ENCODE data around the gene DDI2.

DNA sequence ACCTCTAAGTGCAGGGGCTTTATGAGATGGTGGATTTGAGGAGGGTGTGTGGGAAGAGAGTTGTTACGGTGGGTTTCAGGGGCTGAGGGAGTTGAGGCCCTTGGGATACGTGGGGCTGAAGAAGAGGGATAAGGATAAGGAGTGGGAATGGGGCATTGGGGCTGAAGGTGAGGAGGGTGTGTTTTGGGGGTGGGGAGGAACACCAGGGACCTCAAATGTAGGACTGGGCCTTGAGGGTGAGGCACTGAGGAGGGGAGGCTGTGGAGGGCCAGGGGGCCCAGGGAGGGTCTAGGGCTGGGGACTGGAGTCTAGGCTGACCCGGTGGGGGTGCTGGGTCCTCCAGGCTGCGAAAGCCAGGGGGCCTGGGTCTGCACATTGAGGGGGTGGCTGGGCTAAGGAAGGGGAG lies 65.7 kb downstream of the DDI2 start:
- TF ChIP-seq, protein P1, sequence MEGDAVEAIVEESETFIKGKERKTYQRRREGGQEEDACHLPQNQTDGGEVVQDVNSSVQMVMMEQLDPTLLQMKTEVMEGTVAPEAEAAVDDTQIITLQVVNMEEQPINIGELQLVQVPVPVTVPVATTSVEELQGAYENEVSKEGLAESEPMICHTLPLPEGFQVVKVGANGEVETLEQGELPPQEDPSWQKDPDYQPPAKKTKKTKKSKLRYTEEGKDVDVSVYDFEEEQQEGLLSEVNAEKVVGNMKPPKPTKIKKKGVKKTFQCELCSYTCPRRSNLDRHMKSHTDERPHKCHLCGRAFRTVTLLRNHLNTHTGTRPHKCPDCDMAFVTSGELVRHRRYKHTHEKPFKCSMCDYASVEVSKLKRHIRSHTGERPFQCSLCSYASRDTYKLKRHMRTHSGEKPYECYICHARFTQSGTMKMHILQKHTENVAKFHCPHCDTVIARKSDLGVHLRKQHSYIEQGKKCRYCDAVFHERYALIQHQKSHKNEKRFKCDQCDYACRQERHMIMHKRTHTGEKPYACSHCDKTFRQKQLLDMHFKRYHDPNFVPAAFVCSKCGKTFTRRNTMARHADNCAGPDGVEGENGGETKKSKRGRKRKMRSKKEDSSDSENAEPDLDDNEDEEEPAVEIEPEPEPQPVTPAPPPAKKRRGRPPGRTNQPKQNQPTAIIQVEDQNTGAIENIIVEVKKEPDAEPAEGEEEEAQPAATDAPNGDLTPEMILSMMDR (IDR thresholded peaks at IDR 0.05), result no peak
- TF ChIP-seq POLR2A (IDR thresholded peaks at IDR 0.05), result no peak

Data from body of pancreas (tissue), 4 donors.